ENCODE data around the gene ZNF592.
"Not testable (repeated sequence)": the region's sequence is repeated elsewhere in the genome, so short reads cannot be mapped to it uniquely, and the experiment has no call there.

ZNF592 gene

DNA sequence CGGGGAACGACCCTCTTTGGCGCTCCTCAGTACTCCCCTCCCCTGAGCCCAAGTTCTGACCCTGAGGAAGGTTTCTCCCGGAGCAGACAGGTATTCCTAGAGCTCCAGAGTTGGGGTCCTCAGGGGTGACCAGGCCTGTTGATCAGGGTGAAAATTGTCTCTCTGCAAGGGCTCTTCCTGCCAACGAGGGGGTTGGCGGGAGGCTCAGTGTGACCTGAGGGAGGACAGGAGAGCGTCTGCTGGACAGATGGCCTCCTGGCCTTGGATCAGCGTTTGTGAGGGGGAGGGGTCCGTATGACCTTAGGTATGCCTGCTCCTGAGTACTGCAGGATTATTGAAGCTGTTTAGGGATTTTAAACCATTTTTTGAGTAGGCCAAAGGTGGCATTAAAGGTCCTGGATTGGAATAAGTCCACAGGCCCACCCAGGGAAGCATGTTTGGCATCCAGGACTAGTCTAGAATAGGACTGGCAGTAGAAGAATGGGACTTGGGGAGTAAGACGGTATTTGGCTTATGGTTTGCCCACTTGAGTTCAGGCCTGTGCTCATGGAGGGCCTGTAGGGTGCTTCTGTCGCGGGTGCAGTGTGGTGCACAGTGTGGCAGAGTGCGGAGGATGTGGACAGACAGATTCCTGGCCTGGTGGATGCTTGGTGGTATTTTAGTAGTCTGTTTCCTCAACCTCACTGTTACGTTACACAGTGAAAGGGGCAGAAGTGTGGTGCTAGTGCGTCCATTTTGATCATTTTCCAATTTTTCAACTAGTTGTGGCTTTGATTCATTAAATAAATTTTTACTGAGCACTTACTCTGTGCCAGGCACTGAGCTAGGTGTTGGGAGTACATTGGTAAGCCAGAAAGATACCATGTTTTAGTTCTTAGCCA lies 959 bp downstream of the ZNF592 start:
- peak; percentile 37 for DNase-seq (ENCODE audit: low spot score)

DNA sequence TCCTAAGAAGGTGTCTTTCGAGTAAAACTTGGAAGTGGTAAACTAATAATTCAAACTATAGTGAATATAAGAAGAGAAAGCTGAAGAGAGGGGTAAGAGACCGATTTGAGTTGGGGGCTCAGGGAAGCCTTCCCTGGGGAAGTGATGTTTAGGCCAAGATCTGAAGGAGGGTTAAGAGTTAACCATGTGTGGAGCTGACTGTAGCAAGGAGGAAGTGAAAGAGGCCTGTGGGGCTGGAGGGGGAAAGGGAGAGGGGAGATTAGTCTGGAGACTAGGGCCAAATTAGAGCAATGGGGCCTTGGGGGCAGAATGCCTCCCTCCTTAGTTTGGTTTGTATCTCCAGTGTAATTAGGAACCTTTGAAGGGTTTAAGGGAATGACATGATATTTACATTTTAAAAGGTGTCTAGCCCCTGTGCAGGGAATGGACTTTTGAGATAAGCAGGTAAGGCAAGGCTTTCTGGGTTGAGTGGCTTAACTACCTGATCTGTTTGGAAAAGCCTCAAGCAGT lies 2.2 kb downstream of the ZNF592 start:
- no peak for DNase-seq (ENCODE audit: low spot score)

DNA sequence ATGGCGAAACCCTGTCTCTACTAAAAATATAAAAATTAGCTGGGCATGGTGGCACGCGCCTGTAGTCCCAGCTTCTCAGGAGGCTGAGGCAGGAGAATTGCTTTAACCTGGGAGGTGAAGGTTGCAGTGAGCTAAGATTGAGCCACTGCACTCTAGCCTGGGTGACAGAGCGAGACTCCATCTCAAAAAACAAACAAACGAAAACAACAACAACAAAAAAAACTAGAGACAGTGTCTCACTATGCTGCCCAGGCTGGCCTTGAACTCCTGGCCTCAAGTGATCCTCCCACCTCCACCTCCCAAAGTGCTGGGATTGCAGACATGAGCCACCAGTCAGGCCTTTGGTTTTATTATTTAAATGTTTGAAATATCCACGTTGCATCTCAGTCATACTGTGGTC lies 3.3 kb downstream of the ZNF592 start:
- DNase-seq (ENCODE audit: low spot score), result not testable (repeated sequence)

DNA sequence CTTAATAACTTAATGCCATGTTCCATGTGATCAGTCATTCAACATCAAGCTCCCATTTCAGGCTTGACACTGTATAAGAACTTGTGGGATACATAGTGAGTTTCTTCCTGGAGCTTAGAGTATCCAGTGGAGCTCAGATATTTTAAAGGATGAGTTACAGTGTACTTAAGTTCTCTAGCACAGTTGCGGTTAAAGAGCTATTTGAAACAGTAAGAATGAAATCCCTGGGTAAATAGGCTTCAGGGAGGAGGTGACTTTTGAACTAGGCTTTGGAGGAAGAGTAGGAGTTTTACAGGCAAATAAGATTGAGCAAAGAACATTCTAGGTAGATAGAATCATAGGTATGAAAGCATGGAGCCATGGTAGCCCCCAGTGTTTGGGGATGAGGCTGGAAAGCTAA lies 3.8 kb downstream of the ZNF592 start:
- DNase-seq (ENCODE audit: low spot score), result no peak

DNA sequence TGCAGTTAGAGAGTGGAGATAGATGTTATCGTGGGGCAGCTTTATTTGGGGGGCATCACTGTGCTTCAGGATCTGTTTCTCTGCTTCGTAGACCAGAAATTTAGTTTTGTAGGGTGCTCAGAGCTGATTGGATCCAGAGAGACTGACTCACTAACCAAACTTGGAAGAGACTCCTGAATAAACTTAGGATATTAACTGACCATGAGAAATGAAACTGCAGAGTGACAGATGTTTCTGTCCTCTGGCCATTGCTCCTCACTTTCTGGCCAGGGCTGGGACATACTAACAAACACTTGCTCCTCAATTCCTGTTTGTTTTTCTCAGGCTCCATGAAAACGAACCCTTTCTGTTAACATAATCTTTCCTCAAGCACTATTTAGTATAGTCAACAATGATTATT lies 4.3 kb downstream of the ZNF592 start:
- no peak for DNase-seq (ENCODE audit: low spot score)

DNA sequence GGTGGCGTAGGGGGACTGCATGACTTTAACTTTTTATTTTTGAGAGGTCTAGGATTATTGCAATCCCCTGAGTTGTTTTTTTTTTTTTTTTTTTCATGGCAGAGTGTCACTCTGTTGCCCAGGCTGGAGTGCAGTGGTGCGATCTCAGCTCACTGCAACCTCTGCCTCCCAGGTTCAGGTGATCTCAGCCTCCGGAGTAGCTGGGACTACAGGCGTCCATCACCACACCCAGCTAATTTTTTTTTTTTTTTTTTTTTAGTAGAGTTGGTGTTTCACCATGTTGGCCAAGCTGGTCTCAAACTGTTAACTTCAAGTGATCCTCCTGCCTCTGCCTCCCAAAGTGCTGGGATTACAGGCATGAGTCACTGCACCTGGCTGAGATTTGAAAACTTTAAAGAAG lies 6.5 kb downstream of the ZNF592 start:
- not testable (repeated sequence) for DNase-seq (ENCODE audit: low spot score)

DNA sequence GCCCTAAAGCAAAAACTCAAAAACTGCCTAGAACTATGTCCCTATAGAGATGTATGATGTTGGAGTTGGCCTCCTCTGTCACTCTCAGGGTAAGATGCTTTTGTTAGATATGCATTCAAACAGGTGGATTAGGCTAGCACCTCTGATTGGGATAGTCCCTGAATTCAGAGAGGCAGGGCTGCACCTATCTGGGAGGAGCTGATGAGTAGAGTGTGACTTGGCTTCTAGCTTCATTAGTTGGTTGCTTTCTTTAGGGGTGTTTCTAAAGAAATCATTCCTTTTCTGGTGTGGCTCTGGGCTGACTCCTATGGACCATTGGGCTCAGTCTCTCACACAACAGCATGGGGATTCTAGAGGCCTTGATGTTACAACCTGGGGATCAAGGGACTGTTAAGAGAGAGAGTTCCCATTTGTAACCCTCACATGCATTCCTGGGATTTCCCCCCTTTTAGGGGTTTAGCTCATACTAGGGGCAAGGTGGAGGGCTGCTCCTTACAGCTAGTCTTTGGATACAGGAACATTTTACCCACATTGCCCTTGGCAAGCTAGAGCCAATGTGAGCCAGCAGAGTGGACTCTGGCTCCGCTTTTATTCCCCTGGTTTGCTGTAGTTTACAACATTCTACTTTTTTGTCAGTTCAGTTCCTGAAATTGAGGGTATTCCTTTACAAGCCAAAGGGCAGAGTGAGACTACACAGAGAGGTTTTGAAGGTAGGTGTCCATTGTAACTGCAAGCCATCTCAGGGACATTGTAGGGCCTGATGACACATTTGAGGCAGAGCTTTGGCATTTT lies 7.5 kb downstream of the ZNF592 start:
- no peak for DNase-seq (ENCODE audit: low spot score)

DNA sequence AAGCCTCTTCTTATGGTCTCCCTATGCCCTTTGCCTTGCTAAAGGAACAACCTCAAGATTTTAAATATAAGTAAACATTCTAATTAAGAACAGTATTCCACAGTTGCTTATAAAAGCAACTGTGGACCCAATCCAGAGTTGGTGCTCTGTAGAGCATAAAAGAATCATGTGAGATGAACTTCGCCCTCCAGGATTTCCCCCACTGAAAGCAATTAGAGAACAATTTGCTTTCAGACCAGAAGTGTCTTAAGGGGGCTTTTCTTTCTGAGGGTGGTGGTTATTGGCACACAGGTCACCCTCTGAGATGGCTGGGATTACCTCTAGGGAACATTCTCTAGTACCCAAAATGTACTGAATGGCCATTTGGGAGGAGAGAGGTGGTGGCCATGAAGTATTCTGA lies 10.6 kb downstream of the ZNF592 start:
- no peak for DNase-seq (ENCODE audit: low spot score)

DNA sequence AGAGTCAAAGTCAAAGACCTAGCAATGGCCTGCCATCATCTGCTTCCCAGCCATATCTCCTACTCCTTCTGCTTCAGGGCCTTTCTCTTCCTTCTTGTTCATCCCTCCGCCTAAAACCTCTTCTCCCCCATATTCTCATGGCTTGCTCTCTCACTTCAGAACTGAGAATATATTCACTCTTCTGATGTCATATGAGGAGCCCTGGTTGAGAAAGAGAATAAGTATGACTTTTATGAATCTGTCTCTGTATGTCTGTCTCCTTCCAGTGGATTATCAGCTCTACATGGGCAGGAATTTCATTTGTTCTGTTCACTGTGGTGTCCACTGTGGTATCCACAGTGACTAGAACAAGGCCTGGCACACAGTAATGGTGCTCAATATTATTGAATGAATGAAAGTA lies 11.8 kb downstream of the ZNF592 start:
- DNase-seq (ENCODE audit: low spot score), result no peak

DNA sequence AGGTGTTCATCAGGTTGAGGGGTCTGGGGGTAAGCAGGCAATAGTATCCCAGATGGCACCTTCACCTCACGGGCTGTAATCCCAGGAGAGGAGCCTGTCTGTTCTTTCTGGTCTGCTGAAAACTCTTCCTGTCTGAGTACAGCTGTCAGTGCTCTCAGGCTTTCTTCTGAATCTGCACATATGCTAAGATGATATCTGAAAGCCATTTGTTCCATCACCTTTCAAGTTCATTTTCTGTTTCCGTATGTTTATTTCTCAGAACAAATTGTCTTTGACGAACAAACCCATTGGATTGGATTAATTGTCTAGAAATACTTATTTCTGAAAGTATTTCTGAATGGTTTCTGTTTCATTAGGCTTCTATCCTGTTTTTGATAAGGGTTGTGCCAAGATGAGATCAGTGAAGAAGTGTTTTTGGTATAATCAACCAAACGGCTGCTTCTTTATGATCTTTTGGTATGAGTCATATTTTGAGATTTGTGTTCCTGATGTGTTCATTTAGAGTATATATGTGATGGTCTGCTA lies 13.3 kb downstream of the ZNF592 start:
- DNase-seq (ENCODE audit: low spot score), result no peak

DNA sequence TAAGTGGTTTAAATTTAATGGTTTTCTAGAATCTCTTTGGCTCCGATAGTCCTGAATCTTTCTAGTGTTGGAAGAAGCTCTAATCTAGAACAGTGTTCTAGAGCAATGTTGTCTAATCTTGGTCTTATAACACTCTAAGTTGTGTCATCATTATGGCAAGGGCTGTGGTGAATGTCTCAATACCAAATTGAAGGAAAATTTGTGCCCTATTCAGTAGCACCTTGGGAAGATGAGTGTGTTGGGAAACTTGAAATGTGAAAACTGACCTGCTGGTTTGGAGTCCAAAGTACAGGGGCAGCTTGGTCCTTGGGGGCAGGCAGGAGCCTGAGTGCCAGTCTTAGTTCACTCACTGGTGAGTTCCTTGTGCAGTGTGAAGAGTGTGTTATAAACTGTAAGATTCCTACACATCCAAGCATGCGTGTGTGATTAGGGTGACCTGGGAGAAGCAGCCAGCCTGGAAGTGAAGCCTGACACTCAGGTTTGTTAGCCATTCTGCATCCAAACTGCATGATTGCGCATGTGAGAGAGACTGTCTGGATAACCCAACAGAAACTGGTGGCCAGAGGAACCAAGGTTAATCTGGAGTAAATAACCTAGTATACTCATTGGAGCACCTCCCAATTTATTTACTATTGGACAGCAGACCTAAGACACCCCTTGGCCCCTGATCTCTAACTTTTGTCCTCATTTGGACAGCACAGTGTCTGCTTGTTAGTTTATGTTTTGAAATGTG lies 14.6 kb downstream of the ZNF592 start:
- no peak for DNase-seq (ENCODE audit: low spot score)

DNA sequence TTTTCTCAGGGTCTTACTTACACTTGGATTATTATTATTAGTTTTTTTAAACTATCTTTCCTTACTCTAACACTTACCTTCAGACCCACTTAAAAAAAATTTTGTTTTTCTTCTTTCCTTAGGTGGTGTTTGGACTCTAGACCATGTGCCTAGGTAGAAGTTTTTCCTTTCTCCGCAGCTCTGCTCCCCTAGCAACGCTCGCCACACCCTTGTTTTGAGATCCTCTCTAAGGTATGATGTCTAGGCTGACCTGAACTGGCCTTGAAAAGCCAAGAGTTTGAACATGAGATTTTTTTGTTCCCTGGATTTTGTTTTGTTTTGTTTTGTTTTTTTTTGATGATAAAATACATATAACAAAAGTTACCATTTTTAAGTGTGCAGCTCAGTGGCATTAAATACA lies 16.2 kb downstream of the ZNF592 start:
- no peak for DNase-seq (ENCODE audit: low spot score)

DNA sequence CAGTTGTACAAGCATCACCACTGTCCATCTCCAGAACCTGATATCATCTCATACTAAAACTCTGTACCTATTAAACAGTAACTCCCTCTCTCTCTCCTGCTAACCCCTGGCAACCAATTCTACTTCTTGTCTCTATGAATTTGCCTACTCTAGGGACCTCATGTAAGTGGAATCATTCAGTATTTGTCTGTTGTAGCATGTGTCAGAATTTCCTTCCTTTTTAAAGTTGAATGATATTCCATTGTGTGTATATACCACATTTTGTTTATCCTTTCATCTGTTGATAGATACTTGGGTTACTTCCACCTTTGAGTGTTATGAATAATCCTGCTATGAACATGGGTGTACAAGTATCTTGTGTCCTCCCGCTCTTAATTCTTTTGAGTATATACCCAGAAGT lies 16.6 kb downstream of the ZNF592 start:
- DNase-seq (ENCODE audit: low spot score), result no peak

DNA sequence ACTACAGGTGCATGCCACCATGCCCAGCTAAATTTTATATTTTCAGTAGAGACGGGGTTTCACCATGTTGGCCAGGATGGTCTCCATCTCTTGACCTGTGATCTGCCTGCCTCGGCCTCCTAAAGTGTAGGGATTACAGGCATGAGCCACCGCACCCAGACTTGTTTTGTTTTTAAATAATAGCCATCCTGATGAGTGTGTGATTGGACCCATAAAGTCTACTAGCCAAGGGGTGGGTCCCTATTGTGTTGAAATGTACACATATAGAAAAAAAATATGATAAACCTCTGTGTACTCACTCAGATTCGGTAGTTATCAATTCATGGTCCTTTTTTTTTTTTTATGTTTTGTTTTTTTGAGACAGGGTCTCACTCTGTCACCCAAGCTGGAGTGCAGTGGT lies 17.3 kb downstream of the ZNF592 start:
- DNase-seq (ENCODE audit: low spot score), result no peak

DNA sequence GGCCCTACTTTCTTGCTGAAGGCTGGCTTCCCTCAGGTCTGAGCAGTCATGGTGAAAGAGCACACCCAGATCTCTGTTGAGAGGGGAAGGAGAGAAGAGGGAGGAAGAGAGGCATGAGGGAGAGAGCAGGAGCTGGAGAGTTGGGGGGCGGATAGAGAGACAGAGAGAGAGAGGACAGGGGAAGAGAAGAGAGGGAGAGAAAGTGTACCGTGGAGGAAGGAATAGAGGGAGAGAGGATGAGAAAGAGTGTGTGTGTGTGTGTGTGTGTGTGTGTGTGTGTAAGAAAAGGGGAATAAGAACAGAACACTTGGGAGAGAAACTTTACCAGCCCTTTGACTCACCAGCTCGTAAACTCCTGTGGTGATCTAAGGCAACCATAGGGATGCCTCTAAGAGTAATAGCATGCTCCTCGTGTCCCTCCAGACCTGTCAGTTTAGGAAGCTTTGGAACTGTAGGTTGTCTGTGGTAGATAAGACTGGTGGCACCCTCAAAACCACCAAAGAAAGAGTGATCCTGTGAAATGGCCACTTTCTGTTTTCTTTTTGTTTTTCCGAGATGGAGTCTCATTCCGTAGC lies 18.2 kb downstream of the ZNF592 start:
- DNase-seq (ENCODE audit: low spot score), result no peak

DNA sequence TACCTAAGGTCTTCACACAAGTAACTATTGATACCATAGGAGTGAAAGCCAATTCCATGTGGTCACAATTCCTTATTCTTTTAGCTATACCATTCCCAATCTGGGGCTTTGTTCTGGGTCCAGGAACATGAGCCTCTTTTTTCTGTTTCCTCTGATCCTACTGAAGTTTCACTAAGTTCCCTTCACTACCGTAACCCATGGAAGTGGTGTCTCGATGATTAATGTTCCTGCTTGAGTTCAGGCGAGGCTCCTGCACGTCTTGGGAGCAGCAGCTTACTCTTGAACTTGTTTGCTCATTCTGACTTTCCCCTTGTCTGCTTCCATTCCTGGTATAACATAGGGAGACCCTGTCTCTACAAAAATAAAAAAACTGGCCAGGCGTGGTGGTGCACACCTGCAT lies 23.6 kb downstream of the ZNF592 start:
- DNase-seq (ENCODE audit: low spot score), result no peak

DNA sequence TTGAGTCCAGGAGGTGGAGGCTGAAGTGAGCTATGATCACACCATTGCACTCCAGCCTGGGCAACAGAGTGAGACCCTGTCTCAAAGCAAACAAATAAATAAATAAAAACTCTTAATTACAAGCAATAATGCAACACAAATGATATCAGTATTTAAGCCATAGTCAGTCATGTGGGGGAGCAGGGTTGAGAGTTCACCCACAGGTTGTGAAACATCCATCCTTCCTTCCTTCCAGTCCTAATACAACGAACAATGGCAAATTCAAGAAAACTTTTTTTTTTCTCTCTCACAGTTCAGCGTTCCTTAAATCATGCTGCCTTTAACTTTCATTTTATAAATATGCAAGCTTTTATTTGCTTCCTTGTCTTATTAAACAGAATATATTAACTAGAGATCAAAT lies 24.1 kb downstream of the ZNF592 start:
- DNase-seq (ENCODE audit: low spot score), result no peak

DNA sequence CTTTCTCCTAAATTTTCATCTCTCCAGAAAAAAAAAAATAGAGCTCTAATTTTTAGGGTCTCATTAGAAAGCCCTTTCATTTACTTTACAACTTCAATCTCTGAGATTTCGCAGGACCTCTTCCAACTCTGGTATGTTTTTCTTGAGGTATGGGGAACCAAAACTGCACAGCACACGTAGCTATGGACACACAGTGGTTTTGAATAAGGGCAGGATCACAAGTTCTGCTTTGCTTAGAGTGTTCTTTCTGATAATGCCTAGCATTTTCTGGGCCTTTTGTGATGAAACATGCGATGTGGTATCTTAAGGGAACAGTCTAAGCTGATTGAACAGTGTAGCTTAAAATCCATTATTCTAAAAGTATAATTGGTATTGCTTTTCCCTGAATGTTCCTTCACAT lies 25.3 kb downstream of the ZNF592 start:
- no peak for DNase-seq (ENCODE audit: low spot score)

DNA sequence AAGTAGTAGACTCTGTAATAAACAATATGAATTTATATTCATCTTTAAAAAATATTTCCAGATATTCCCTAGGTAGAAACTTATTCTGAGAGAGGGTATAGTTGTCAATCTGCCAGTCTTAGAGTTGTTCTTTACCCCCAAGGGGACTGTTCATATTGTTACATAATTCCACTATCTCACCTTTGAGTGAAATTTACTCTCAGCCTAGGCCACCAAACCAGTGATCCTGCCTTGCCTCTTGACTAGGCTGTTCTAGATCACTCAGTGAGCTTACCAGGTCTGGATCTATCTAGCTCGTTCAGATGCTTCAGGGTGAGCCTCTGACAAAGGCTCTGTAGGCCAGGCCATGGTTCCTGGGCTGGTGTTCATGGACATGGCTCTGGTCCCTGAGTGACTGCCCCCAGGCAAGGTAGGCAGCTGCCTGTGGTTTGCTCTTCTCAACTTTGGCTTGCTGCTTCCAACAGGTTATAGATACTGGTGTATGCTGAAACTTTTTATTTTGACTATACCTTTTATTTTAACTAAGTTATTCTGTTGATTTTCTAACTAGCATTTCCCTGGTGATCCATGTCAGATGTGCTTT lies 27.6 kb downstream of the ZNF592 start:
- no peak for DNase-seq (ENCODE audit: low spot score)

DNA sequence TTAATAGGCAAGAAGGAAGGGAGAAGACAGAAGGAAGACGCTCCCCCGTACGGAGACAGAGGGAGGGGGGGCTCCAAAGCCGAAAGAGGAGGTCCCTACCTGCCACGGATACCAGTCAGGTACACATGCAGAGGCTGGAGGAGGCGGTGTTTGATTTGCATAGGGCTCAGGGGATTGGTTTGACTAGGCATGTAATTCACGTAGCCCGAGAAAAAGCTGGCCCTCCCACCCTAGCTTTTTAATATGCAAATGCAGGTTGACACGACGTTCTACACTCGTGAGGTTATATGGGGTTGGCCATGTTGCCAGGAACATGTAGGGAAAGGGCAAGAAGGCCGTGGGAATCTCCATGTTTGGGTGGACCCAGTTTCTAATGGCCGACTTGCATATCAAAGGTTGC lies 29.8 kb downstream of the ZNF592 start:
- DNase-seq (ENCODE audit: low spot score), result no peak

DNA sequence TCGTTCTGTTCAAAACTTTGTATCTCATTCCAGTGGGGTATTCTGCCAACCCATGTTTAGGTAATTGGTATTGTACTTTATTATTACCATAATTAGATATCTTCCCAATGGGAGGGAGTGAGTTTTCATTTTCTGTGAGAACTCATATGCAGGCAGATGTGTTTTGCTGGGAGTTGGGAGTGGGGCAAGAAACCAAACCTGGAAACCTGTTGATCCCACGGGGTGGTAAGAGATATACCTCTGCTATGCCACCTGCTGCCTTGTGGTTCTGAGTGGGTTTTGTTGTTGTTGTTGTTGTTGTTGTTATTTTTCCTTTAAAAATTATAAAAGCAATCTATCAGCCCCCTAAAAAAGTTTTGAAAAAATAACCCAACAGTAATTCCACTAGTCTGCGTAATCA lies 32.1 kb downstream of the ZNF592 start:
- no peak for DNase-seq (ENCODE audit: low spot score)

DNA sequence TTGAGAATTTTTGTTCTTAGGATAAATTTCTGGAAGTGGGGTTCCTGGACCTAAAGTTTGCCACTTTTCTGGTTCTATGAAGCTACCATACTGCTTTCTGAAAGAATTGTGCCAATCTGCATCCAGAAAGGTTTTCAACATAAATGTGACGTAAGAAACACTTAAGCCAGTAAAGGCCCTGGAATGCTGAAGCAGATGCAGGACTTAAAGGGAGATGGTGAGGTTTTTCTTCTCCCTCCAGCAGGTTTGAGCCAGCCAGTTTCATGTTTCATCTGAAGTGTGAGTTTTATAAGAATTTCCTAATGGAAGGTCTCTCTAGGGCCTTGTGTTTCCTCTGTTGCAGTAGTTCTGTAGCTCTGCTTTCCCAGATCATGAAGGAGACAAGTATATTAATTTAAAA lies 33.1 kb downstream of the ZNF592 start:
- no peak for DNase-seq (ENCODE audit: low spot score)
